Middle frontal gyrus (tissue), 1 donor: ENCODE measurements around the gene SLC5A12.

Source experiments
- DNase-seq: peaks from one replicate; pipeline ENCODE4 v3.0.0-alpha.2; 2015; ENCODE audit warnings: low spot score; ENCODE audit errors: extremely low spot score

Gene SLC5A12

DNA sequence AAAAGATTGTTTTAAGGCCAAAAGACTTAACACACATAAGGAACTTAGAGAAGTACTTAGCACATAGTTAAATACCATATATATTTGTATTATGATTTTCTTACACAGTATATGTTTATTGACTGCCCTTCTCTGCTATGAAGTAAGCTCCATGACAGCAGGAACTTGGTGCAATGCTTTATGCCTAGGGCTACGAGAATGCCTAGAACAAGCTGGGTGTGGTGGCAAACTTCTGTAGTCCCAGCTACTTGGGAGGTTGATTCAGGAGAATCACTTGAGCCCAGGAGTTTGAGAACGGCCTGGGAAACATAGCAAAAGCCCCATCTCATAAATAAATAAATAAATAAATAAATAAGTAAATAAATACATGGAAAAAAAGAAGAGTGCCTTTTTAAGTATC, 1.9 kb downstream of the SLC5A12 start:
- no peak for DNase-seq

DNA sequence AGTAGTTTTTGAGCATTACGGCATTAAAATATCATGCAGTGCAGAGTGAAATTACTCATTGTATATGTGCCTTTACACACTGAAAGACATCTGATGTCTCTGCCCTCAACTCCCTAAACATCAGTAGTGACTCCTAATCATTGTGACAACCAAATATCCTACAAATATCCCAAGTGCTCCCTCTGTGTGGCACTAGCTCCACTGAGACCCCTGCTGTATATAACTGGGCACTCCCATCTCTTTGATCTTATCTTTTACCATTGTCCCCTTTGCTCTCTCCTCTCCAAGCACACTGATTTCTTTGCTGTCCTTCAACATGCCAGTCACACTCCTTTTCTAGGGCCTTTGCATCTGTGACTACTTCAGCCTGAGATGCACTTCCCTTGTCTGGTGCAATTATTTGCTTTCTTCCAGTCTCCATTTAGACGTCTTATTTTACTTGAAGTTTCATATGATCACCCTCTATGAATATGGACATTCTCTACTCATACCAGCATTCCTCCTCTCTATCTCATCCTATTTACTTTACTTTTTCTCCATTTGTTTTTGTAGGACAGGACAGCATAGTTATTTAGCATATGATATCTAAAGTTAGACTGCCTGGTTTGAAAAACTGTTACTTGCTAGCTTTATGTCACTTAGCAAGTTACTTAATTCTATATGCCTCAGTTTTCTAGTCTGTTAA, 2.4 kb downstream of the SLC5A12 start:
- no peak for DNase-seq

GRCh38 chr11:26717771-26718170, 4.1 kb downstream of the SLC5A12 start:
- DNase-seq = no peak

GRCh38 chr11:26715133-26715532, 6.7 kb downstream of the SLC5A12 start:
- no peak for DNase-seq

GRCh38 chr11:26712497-26712896, 9.4 kb downstream of the SLC5A12 start:
- DNase-seq = no peak

GRCh38 chr11:26710489-26710888, 11.4 kb downstream of the SLC5A12 start:
- DNase-seq = no peak

DNA sequence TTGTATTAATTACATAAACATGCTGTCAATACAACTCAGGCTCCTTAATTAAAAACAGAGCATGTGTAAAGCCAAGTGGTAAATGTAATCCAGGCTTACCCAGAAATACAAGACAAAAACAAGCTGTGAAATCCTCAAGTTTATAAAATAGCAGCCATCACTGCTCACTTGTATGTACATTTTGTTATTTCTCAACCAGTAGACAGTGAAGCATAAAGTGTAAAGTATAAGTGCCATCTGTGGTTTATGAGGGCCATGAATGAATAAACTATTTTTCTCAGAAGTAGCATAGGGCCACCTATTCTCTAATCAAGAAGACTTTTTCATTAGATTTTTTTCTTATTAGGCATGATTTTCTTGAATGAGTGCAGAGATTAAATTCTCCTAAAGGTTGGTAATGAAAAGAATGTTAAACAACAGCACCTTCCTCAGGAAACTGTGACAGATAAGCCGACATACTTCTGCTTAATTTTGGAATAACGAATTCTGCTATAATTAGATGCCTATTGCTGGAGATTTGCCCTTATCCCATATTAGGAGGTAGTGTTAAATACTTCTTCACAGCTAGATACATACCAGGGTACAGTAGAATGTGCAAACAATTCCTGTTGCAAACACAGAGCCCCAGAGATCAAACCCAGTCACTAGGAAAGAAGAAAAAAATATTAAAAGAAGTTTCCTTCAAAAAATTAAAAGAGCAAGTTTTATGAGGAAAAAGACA, 13.0 kb downstream of the SLC5A12 start:
- DNase-seq = no peak

DNA sequence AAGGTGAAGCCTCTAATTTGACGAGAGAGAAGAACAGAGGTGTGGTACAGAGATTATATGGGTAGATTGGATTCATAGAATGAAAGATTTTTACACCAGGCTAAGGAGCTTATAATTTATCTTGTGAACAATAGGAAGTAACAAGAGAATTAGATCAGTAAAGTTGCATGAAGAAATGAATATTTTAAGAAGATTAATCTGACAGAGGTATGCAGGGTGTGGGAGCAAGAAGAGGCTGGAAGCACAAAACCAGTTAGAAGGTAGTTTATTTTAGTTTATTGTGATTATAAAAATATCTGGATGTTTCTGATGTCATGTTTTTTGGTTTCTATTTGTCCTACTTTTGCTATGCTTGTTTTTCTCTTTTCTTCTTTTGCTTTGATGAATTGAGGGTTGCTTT, 15.7 kb downstream of the SLC5A12 start:
- DNase-seq = no peak

DNA sequence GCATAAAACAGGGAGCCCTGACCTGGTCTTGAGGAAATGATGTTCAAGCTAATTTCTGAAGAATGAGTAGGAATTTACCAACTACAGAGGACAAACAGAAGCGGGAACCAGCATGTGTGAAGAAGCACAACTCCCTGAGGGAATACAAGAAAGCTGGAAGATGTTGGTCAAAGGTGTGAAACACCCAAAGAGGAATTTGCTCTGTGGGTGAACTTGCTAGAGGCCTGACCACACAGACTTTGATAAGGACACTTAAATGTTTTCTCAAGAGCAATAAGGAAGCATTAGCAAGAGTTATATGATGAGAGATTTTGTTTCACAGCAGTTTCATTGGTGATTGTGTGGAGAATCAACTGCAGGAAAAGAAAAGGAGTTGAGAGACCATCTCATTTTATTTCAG, 17.6 kb downstream of the SLC5A12 start:
- DNase-seq = no peak

- no peak for DNase-seq
These were observed 18.3 kb downstream of the SLC5A12 start for GRCh38 chr11:26703411-26704191.

DNA sequence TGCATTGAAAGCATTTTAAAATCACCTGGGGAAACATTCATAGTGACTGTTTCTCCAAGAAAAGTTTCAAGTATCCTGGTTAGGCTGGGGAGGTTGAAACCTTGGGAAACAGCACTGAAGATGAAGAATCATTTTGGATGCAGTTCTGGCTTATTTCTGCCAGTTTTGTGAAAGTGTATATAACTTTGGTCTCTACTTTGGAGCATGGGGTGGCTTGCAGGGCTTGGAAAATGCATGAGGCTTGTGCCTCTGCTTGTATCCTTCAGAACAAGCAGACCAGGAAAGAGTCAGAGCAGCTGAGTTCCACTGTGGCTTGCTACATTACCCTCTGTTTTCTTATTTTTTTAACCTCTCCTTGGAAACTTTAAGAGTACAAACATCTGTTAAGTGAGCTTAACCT, 19.5 kb downstream of the SLC5A12 start:
- DNase-seq = no peak

GRCh38 chr11:26700574-26701235, 21.2 kb downstream of the SLC5A12 start:
- no peak for DNase-seq

GRCh38 chr11:26698224-26698623, 23.6 kb downstream of the SLC5A12 start:
- no peak for DNase-seq

- no peak for DNase-seq
These were observed 25.5 kb downstream of the SLC5A12 start for GRCh38 chr11:26696330-26696729.

DNA sequence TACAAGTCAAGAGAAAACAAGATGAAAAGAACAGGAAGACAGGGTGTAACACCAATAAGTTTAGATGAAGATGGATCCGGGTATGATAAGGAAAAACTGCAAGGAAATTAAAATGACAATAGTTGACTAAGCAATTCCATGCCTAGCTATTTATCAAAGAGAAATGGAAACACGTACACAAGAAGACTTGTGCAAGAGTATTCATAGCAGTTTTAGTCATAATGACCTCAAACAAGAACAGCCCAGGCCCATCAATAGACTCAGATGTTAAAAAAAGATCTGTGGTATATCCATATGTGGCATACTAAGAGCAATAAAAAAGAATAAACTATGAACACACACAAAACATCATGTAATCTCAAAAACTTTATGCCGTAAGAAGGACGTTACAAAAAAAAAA, 33.2 kb downstream of the SLC5A12 start:
- DNase-seq = no peak

GRCh38 chr11:26687351-26687750, 34.5 kb downstream of the SLC5A12 start:
- no peak for DNase-seq

DNA sequence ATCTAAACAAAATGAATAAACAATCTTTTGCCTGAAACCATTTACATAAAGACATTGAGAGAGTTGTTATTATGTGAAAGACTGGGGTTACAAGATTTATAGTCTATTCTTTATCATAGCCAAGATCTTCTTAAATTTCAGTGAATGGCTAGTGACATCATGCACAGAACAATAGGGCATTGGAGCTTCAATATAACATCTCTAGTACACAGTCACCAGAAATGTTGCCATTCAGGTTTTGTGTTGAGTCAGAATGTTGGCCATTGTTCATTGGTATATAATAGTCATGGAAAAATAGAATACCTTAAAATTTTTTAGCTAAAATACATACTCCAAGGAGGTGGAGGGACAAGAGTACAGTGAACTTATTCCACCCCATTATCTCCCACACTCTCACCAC, 44.3 kb downstream of the SLC5A12 start:
- DNase-seq = no peak

GRCh38 chr11:26676641-26677040, 45.2 kb downstream of the SLC5A12 start:
- DNase-seq = no peak

- DNase-seq = no peak
These were observed 46.5 kb downstream of the SLC5A12 start for GRCh38 chr11:26675233-26675928.

DNA sequence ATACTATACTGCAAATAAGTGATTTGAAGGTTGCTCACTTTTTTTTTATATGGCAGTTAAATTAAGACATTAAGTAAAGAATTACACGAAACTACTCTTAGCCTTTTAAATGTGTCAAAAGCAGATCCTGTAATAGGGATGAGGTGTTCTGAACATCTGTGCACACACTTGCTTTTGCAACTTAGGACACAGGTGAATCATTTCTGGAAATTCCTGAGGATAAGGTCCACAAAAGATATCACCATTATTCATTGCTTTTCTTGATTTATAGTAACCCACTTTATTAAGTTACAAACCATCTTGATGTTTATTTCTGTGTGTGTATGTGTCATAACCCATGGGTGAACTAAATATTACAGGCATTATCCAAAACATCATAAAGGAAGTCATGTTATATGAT, 55.9 kb downstream of the SLC5A12 start:
- no peak for DNase-seq

GRCh38 chr11:26665036-26665435, 56.8 kb downstream of the SLC5A12 start:
- DNase-seq = no peak
